Spleen (tissue), 11 donors: ENCODE measurements around the gene PER1. TPM values are rescaled to one million over a fixed set of nuclear protein-coding genes. Genes with fewer than 3 reads are reported as not detected.

Experiments used
- DNase-seq: peaks from one replicate; pipeline ENCODE4 v3.0.0-alpha.2; 2020
- H3K27ac ChIP-seq, 8 donors: fragments of 200-600 bp; sonication (generic) in 7 of 8; 1 replicate in 4 of 8; 2 replicates in 4 of 8; pipeline versions ENCODE4 v1.5.0 to v1.8.0; 2016 to 2021; ENCODE audit warnings: inconsistent platforms in 4 of 8, mild to moderate bottlenecking in 4 of 8, moderate library complexity in 1 of 8
- H3K27me3 ChIP-seq, 7 donors: fragments of 200-600 bp; sonication (generic) in 6 of 7; replicated peaks in 1 of 7; 1 replicate in 4 of 7; 2 replicates in 3 of 7; pipeline versions ENCODE4 v1.5.0 to v1.8.0; 2016 to 2021; ENCODE audit warnings: inconsistent platforms in 3 of 7, mild to moderate bottlenecking in 1 of 7
- H3K36me3 ChIP-seq, 6 donors: fragments of 200-600 bp; sonication (generic) in 5 of 6; 1 replicate in 4 of 6; 2 replicates in 2 of 6; pipeline versions ENCODE4 v1.5.0 to v1.8.0; 2016 to 2021; ENCODE audit warnings: inconsistent platforms in 2 of 6
- H3K4me1 ChIP-seq, 6 donors: fragments of 200-600 bp; sonication (generic) in 5 of 6; 1 replicate in 3 of 6; 2 replicates in 3 of 6; pipeline versions ENCODE4 v1.5.0 to v1.8.0; 2016 to 2021; ENCODE audit warnings: inconsistent platforms in 3 of 6
- H3K4me3 ChIP-seq, 8 donors: fragments of 200-600 bp; sonication (generic) in 7 of 8; 1 replicate in 4 of 8; 2 replicates in 4 of 8; pipeline versions ENCODE4 v1.5.0 to v1.8.0; 2016 to 2021; ENCODE audit warnings: inconsistent platforms in 4 of 8, mild to moderate bottlenecking in 4 of 8, moderate library complexity in 2 of 8
- H3K9me3 ChIP-seq, 8 donors: fragments of 200-600 bp; sonication (generic) in 7 of 8; 1 replicate in 4 of 8; 2 replicates in 4 of 8; pipeline versions ENCODE4 v1.5.0 to v1.8.0; 2016 to 2021; ENCODE audit warnings: inconsistent platforms in 4 of 8
- POLR2A ChIP-seq, 3 donors: fragments of 450-650 bp; IDR thresholded peaks; one replicate each; pipeline ENCODE4 v1.5.1; 2017; ENCODE audit warnings: antibody characterized with exemption in 3 of 3, mild to moderate bottlenecking in 1 of 3
- POLR2AphosphoS5 ChIP-seq, 3 donors: sonication (generic); formaldehyde crosslinking; IDR thresholded peaks; one replicate each; pipeline ENCODE4 v1.5.1; 2017; ENCODE audit warnings: antibody characterized with exemption in 3 of 3
- WGBS, 5 donors: extraction: QIAGEN DNeasy Blood & Tissue Kit in 3 of 5; methylation state at CpG; one replicate each; pipeline versions ENCODE4 v1.1.5 to v1.1.7; 2013 to 2018; 5-methylcytosine and 5-hydroxymethylcytosine counted together
- intact Hi-C: fragments of 100-400 bp; cut with DNase I; formaldehyde crosslinking; loops from one replicate; pipeline ENCODE4 v1.15.0; 2023; ENCODE audit warnings: low total_unique reads
- polyA plus RNA-seq, 3 donors: library from polyadenylated mRNA; stranded (reverse); fragments of 200-250 nt; gene quantifications; one replicate each; pipeline ENCODE4 v1.2.1, GENCODE V29; 2013
- total RNA-seq, 7 donors: library from RNA; depleted of rRNA in 3 of 7; stranded (reverse); fragments of >200 nt in 3 of 7; fragmentation: NEBNext Ultra II Directional in 4 of 7; extraction: Animal tissue kit (Norgen Biotek cat#: 25700) in 4 of 7; gene quantifications; one replicate each; pipeline versions ENCODE4 v1.1.0 to v1.2.1, GENCODE V29; 2016 to 2021
- TF ChIP-seq, protein P1 (sequence below), 11 experiments: fragments of 200-600 bp in 7 of 11; fragments of 450-650 bp in 4 of 11; sonication (generic) in 4 of 11; IDR thresholded peaks in 8 of 11; conservative IDR thresholded peaks in 3 of 11; 1 replicate in 7 of 11; 2 replicates in 4 of 11; pipeline versions ENCODE4 v1.4.0 to v1.8.0; 2016 to 2021; ENCODE audit warnings: antibody characterized with exemption in 11 of 11, inconsistent platforms in 4 of 11, mild to moderate bottlenecking in 1 of 11
- donor health status: healthy with polysubstance abuse.
- donor health status: DM: no; HTN: no; CAD: no; lungs with moderate emphysema.
- donor health status: DM: no; HTN: no; CAD: no.
- donor health status: Bipolar disorder and iron deficiency.
- donor health status: healthy.
- donor health status: DM: no; HTN: no; CAD: no.
- donor health status: DM: yes; HTN: yes; CAD: no.

The PER1 gene
- total and polyA plus RNA-seq, 10 donors: 12.6 to 213 (median 73.5) TPM

DNA sequence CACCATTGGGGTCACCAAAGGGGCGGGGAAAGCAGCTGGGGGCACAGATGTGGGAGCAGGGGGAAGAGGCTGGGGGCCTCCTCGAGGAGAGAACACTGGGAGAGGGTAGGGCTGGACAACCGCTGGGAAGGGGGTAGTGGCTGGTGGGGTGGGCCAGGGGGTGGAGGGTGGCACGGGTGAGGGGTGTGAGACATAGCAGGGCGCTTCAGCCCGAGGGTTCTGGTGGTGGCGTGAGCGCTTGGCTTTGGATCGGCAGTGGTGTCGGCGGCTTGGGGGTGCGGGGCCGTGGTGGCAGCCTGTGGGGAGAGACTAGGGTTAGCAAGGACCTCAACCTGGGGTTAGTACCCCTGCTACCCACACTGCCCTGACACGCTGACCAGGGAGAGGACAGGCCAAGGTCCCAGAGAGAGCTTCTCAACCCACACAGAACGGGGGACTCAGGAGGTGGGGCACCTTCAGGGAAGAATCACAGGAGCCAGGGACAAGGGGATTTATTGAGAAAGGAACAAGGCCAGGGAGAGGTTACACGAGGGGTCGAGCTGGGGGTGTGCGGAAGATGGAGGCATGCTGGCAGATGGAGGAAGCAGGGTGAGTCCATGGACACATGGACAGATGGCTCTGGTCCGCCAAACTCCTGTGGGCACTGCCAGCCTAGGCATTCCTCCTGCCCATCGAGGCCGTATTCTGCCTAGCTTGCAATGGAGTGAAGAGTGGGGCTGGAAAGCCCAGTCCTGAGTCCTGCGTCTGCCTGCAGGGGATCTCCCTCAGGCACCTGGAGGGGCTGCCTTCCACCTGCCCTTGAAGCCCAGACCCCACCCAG is 8.4 kb downstream of the PER1 start:
- 93 to 96% (median 95%) methylated on average over 22 of the region's 22 CpGs for whole genome bisulfite sequencing, 5 donors
- Histone ChIP-seq H3K4me3 (no peak overlapping the region), H3K27me3 (no peaks in the 10 kb centered on the region), H3K9me3 (no peaks in the 10 kb centered on the region), H3K4me1 (peaks cover 7 to 48% (median 14%) of the 10 kb centered on the region in 6 donors), H3K27ac (no peak overlapping the region), H3K36me3 (peaks cover 10 to 96% (median 93%) of the 10 kb centered on the region in 6 donors)
- no peak for DNase-seq
- TF ChIP-seq POLR2AphosphoS5 (IDR thresholded peaks at IDR 0.05) (peak; percentile 52 to 66 (median 57)), POLR2A (IDR thresholded peaks at IDR 0.05) (no peak)
- intact Hi-C loops: no loop called here

DNA sequence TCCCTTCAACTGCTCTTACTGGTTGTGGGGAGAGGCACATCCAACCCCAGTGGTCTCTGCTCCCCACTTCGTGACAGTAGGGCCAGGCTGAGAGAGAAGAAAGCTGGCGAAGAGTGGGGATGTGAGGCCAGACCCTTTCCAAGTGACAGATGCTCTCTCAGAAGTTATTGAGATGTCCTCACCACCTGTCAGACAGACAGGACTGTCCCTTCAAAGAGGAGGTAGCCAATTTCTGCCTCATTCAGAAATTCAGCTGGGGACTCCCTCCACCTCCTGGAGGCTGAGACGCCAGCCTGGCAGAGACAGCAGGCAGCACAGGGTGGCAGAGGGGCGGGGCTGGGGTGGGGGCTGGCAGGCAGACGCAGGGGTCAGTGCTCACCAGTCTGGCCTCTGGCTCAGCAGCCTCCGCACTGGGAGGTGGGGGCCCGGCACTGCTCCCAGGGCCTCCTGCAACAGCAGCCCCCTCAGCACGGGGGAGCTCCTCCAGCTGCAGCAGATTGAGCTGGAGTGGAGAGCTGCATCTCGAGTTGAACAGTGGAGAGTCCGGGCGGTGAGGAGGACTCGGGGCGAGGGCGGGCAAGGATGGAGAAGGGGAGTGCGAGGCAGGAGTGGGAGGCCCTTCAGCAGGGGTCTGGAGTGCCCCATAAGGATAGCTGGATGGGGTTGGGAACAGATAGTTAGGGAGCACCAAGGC is 9.2 kb downstream of the PER1 start:
- TF ChIP-seq POLR2A (IDR thresholded peaks at IDR 0.05): no peak
- TF ChIP-seq POLR2AphosphoS5 (IDR thresholded peaks at IDR 0.05): peak in 2 of 3 donors; percentile 8 to 48
- TF ChIP-seq, protein P1, sequence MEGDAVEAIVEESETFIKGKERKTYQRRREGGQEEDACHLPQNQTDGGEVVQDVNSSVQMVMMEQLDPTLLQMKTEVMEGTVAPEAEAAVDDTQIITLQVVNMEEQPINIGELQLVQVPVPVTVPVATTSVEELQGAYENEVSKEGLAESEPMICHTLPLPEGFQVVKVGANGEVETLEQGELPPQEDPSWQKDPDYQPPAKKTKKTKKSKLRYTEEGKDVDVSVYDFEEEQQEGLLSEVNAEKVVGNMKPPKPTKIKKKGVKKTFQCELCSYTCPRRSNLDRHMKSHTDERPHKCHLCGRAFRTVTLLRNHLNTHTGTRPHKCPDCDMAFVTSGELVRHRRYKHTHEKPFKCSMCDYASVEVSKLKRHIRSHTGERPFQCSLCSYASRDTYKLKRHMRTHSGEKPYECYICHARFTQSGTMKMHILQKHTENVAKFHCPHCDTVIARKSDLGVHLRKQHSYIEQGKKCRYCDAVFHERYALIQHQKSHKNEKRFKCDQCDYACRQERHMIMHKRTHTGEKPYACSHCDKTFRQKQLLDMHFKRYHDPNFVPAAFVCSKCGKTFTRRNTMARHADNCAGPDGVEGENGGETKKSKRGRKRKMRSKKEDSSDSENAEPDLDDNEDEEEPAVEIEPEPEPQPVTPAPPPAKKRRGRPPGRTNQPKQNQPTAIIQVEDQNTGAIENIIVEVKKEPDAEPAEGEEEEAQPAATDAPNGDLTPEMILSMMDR (IDR thresholded peaks at IDR 0.05 in 8 of 11, conservative IDR thresholded peaks at IDR 0.05 in 3 of 11): no peak
- intact Hi-C loops: no loop called here
- WGBS, 5 donors: 83 to 96% (median 95%) methylated on average over 10 to 15 of the region's 15 CpGs
- Histone ChIP-seq H3K4me1 (peaks cover 11 to 55% (median 21%) of the 10 kb centered on the region in 6 donors), H3K27ac (peak overlapping the region in 1 of 8 donors; percentile 37), H3K27me3 (no peaks in the 10 kb centered on the region), H3K9me3 (no peaks in the 10 kb centered on the region), H3K36me3 (peaks cover 6 to 89% (median 86%) of the 10 kb centered on the region in 6 donors), H3K4me3 (no peak overlapping the region)
- no peak for DNase-seq

DNA sequence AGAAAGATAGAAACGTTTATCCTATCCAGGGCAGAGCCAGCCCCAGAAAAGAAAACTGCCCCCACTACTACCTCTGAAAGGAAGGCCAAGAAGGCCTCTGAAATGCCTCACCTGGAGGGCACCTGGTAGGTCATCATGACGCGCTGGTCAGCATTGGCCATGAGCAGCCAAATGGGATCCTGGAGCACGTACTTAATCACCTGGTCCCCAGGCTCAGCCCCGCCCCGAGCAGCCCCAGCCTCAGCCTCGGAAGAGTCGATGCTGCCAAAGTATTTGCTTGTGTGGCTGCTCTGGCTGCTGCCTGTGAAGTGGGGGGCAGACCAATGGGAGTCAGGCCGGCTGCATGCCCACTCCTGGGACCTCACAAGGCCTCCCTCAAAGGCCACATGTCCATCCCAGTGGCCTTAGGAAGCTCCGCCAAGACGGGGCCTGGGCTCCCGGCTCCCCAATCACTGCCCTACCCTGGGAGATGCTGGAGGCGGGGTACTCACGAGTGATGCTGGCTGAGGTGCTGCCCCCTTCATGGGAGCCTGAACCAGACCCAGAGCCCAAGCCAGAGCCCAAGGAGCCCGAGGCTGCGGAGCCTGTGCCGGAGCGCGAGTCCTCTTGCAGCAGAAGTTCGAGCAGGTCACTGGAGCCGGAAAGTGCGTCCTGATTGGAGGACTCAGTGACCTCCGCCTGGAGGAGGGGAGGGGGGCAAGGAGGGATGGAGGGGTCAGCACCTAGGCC is 9.9 kb downstream of the PER1 start:
- intact Hi-C loops: no loop called here
- DNase-seq: no peak
- 88 to 95% (median 92%) methylated on average over 13 to 23 of the region's 23 CpGs for WGBS, 5 donors
- Histone ChIP-seq H3K4me1 (peaks cover 14 to 61% (median 27%) of the 10 kb centered on the region in 6 donors), H3K4me3 (no peak overlapping the region), H3K36me3 (peaks cover 0 to 82% (median 79%) of the 10 kb centered on the region in 6 donors), H3K27ac (peak overlapping the region in 1 of 8 donors; percentile 37), H3K27me3 (no peaks in the 10 kb centered on the region), H3K9me3 (no peaks in the 10 kb centered on the region)
- TF ChIP-seq, protein P1 (IDR thresholded peaks at IDR 0.05 in 8 of 11, conservative IDR thresholded peaks at IDR 0.05 in 3 of 11): no peak
- TF ChIP-seq POLR2AphosphoS5 (IDR thresholded peaks at IDR 0.05): peak in 2 of 3 donors; percentile 5 to 34
- no peak for TF ChIP-seq POLR2A (IDR thresholded peaks at IDR 0.05)

DNA sequence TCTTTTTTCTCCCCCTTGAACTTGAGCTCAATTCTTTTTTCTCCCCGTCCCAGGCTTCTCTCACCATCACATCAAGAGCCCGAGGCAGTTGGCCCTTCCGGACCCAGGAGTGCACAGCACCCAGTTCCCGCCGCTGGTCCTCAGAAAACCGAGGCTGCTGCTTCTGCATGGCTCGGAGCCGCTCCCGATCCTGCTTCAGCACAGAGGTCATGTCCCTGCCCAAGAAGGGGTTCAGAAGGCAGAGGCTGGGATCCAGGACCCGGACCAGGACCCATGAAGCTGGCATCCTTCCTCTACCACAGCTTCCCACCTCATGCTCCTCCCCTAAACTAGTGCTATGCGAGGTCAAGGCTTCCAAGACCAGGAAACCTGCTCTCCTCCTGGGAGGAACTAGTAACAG is 10.5 kb downstream of the PER1 start:
- no peaks in the 10 kb centered on the region for H3K27me3 ChIP-seq
- no peak overlapping the region for H3K27ac ChIP-seq
- no peak for DNase-seq
- H3K9me3 ChIP-seq: no peaks in the 10 kb centered on the region
- TF ChIP-seq POLR2AphosphoS5 (IDR thresholded peaks at IDR 0.05): no peak
- TF ChIP-seq POLR2A (IDR thresholded peaks at IDR 0.05): no peak
- TF ChIP-seq, protein P1 (IDR thresholded peaks at IDR 0.05 in 8 of 11, conservative IDR thresholded peaks at IDR 0.05 in 3 of 11): no peak
- H3K4me1 ChIP-seq: peaks cover 14 to 61% (median 27%) of the 10 kb centered on the region in 6 donors
- WGBS, 5 donors: 85 to 95% (median 93%) methylated on average over 11 of the region's 11 CpGs
- no peak overlapping the region for H3K4me3 ChIP-seq
- peaks cover 0 to 76% (median 73%) of the 10 kb centered on the region in 6 donors for H3K36me3 ChIP-seq
- intact Hi-C loops: no loop called here
